ENCODE results near the gene SLC4A1AP.
"Not testable (repeated sequence)": the region's sequence is repeated elsewhere in the genome, so short reads cannot be mapped to it uniquely, and the experiment has no call there.

SLC4A1AP gene

GRCh38 chr2:27667446-27667845 is 3.8 kb downstream of the SLC4A1AP start:
- TF ChIP-seq, protein P1, sequence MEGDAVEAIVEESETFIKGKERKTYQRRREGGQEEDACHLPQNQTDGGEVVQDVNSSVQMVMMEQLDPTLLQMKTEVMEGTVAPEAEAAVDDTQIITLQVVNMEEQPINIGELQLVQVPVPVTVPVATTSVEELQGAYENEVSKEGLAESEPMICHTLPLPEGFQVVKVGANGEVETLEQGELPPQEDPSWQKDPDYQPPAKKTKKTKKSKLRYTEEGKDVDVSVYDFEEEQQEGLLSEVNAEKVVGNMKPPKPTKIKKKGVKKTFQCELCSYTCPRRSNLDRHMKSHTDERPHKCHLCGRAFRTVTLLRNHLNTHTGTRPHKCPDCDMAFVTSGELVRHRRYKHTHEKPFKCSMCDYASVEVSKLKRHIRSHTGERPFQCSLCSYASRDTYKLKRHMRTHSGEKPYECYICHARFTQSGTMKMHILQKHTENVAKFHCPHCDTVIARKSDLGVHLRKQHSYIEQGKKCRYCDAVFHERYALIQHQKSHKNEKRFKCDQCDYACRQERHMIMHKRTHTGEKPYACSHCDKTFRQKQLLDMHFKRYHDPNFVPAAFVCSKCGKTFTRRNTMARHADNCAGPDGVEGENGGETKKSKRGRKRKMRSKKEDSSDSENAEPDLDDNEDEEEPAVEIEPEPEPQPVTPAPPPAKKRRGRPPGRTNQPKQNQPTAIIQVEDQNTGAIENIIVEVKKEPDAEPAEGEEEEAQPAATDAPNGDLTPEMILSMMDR (IDR thresholded peaks at IDR 0.05; ENCODE audit: low read depth, low read length), result no peak
- DNase-seq (ENCODE audit: low read depth in 2 of 2), result no peak
- no peak overlapping the region for H3K4me3 ChIP-seq (replicated peaks in 1 of 2; ENCODE audit: low read depth in 2 of 2, low read length in 2 of 2)

GRCh38 chr2:27671235-27671634 is 7.5 kb downstream of the SLC4A1AP start:
- no peak overlapping the region for H3K4me3 ChIP-seq (replicated peaks in 1 of 2; ENCODE audit: low read depth in 2 of 2, low read length in 2 of 2)
- TF ChIP-seq, protein P1 (IDR thresholded peaks at IDR 0.05; ENCODE audit: low read depth, low read length), result no peak
- no peak for DNase-seq (ENCODE audit: low read depth in 2 of 2)

DNA sequence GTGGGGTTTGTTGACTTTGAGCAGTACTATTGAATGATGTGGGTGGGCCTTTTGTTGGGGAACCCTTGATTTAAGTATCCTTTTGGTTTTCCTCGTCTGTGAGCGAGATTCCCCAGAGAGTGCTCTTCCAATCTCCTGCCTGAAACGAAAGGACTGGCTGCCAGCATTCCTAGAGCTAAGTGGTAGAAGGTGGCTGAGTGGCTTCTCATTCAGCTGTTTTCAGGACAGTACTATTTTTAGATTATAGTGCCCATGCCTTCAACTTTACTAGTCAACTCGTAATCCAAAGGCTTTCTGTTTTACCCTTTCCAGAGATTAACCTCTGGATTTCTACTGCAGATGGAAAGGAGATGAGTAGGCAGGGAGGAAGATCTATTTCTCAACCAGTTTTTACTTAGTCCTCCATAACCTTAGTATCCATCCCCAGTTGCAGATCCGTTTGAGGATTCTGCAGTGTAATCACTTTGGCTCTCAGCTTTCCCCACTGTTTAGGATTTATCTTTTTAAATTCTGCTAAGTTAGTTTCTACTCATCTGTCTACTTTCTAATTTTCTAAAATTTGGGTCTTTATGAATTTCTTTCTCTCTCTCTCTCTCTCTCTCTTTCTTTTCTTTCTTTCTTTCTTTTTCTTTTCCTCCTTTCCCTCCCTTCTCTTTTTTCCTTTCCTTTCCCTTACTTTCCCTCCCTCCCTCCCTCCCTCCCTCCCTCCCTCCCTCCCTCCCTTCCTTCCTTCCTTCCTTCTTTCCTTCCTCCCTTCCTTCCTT is 9.2 kb downstream of the SLC4A1AP start:
- TF ChIP-seq, protein P1 (IDR thresholded peaks at IDR 0.05; ENCODE audit: low read depth, low read length), result no peak
- no peak for DNase-seq (ENCODE audit: low read depth in 2 of 2)
- H3K4me3 ChIP-seq (replicated peaks in 1 of 2; ENCODE audit: low read depth in 2 of 2, low read length in 2 of 2), result no peak overlapping the region

GRCh38 chr2:27680571-27680970 is 16.9 kb downstream of the SLC4A1AP start:
- H3K4me3 ChIP-seq (replicated peaks in 1 of 2; ENCODE audit: low read depth in 2 of 2, low read length in 2 of 2), result no peak overlapping the region
- DNase-seq (ENCODE audit: low read depth in 2 of 2), result no peak
- TF ChIP-seq, protein P1 (IDR thresholded peaks at IDR 0.05; ENCODE audit: low read depth, low read length), result no peak

GRCh38 chr2:27681841-27682240 is 18.2 kb downstream of the SLC4A1AP start:
- TF ChIP-seq, protein P1 (IDR thresholded peaks at IDR 0.05; ENCODE audit: low read depth, low read length), result no peak
- peak; percentile 44 to 72 for DNase-seq (ENCODE audit: low read depth in 2 of 2)
- H3K4me3 ChIP-seq (replicated peaks in 1 of 2; ENCODE audit: low read depth in 2 of 2, low read length in 2 of 2), result no peak overlapping the region

DNA sequence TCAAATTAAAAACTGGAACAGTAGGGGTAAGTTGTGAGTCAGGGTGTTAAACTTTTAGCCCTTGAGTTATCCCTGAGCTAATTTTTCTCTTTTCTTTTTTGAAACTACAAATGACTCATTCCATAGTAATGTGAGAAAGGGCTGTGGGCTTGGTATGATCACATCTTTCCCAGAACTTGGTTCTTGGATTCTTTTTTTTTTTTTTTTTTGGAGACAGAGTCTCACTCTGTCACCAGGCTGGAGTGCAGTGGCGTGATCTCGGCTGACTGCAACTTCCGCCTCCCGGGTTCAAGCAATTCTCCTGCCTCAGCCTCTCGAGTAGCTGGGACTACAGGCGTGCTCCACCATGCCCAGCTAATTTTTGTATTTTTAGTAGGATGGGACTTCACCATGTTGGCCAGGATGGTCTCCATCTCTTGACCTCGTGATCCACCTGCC is 18.7 kb downstream of the SLC4A1AP start:
- DNase-seq (ENCODE audit: low read depth in 2 of 2), result peak; percentile 90 to 94
- H3K4me3 ChIP-seq (replicated peaks in 1 of 2; ENCODE audit: low read depth in 2 of 2, low read length in 2 of 2), result not testable (repeated sequence)

GRCh38 chr2:27683390-27684071 is 19.8 kb downstream of the SLC4A1AP start:
- H3K4me3 ChIP-seq (replicated peaks in 1 of 2; ENCODE audit: low read depth in 2 of 2, low read length in 2 of 2), result no peak overlapping the region
- TF ChIP-seq, protein P1 (IDR thresholded peaks at IDR 0.05; ENCODE audit: low read depth, low read length), result peak; percentile 75
- DNase-seq (ENCODE audit: low read depth in 2 of 2), result peak; percentile 93 to 97

- not testable (repeated sequence) for DNase-seq (ENCODE audit: low read depth in 2 of 2); H3K4me3 ChIP-seq (replicated peaks in 1 of 2; ENCODE audit: low read depth in 2 of 2, low read length in 2 of 2)
These were observed 21.3 kb downstream of the SLC4A1AP start for GRCh38 chr2:27685006-27685405.
